DLD1 (cell line): ENCODE results near the gene COPS7A.
"Not testable (repeated sequence)": the region's sequence is repeated elsewhere in the genome, so short reads cannot be mapped to it uniquely, and the experiment has no call there.

ENCODE experiments used
- in situ Hi-C: cut with HindIII; loops from 2 replicates; pipeline ENCODE4 v1.10.0; 2017; ENCODE audit warnings: low sequenced_read_pairs

Gene COPS7A

GRCh38 chr12:6701078-6701768, 22.6 kb upstream of the COPS7A start:
- in situ Hi-C loops: no loop called here

GRCh38 chr12:6703631-6704030, 20.2 kb upstream of the COPS7A start:
- in situ Hi-C loops: no loop called here

- in situ Hi-C loops: not testable (repeated sequence)
These were observed 15.5 kb upstream of the COPS7A start for GRCh38 chr12:6708351-6708750.

GRCh38 chr12:6708960-6709394, 14.9 kb upstream of the COPS7A start:
- in situ Hi-C loops: no loop called here

GRCh38 chr12:6716031-6716873, 7.6 kb upstream of the COPS7A start:
- in situ Hi-C loops: not testable (repeated sequence)

- in situ Hi-C loops: no loop called here
These were observed 6.9 kb upstream of the COPS7A start for GRCh38 chr12:6716874-6717437.

- in situ Hi-C loops: no loop called here
These were observed 983 bp upstream of the COPS7A start for GRCh38 chr12:6722863-6723262.

GRCh38 chr12:6724409-6724797, 557 bp downstream of the COPS7A start:
- in situ Hi-C loops: no loop called here

- in situ Hi-C loops: no loop called here
These were observed 1.5 kb downstream of the COPS7A start for GRCh38 chr12:6725350-6725749.

GRCh38 chr12:6729186-6729585, 5.3 kb downstream of the COPS7A start:
- in situ Hi-C loops: no loop called here

GRCh38 chr12:6730169-6730568, 6.3 kb downstream of the COPS7A start:
- in situ Hi-C loops: no loop called here

GRCh38 chr12:6734506-6735387, 10.9 kb downstream of the COPS7A start:
- in situ Hi-C loops: no loop called here

- in situ Hi-C loops: no loop called here
These were observed 11.8 kb downstream of the COPS7A start for GRCh38 chr12:6735448-6736191.

- in situ Hi-C loops: no loop called here
These were observed 12.9 kb downstream of the COPS7A start for GRCh38 chr12:6736754-6737153.

- in situ Hi-C loops: not testable (repeated sequence)
These were observed 18.2 kb downstream of the COPS7A start for GRCh38 chr12:6742080-6742479.

GRCh38 chr12:6742834-6743233, 19.0 kb downstream of the COPS7A start:
- in situ Hi-C loops: no loop called here

- in situ Hi-C loops: not testable (repeated sequence)
These were observed 19.5 kb downstream of the COPS7A start for GRCh38 chr12:6743300-6743699.

GRCh38 chr12:6745741-6746525, 22.1 kb downstream of the COPS7A start:
- in situ Hi-C loops: no loop called here

- in situ Hi-C loops: no loop called here
These were observed 23.4 kb downstream of the COPS7A start for GRCh38 chr12:6747216-6747615.
